NCI-H2107 treated with DMSO at 0.1 percent for 48 hours (cell line): ENCODE data around the gene DSE.

Experiments
- DNase-seq: peaks from one replicate; lab custom pipeline; 2025; ENCODE audit not compliant: unreplicated experiment; lab: John Stamatoyannopoulos, UW

The DSE gene

DNA sequence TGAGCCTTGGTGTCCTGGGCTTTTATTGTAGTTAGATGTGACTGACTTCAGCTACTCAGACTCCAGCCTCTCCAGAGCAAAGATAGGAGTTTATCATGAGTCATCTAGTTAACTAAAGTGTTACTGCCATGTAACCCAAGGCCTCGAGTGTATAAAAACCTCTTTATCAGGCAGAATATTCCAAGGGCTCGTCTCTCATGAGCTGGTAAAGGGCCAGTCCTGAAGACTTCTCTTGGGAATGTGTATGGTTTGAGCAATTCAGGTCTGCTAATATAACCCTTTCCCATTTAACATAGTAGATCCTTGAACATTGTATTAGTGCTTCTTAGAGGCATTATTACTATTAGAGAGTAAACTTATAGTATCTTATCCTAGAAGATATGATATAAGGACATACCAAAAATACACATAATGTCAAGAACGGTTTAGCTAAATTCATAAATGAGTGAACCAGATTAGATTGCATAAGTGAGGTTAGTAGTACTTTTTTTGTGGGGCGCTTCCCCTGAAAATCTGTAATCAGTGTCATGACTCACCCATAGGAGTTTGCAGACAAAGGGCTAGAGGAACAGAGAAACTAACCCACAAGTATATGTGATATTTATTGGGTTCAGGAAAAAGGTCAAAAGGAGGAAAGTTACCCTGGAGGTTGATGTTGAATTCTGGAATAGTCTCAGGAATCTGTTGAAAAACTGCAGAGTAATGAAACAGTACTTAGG is 16.0 kb downstream of the DSE start:
- DNase-seq: no peak

DNA sequence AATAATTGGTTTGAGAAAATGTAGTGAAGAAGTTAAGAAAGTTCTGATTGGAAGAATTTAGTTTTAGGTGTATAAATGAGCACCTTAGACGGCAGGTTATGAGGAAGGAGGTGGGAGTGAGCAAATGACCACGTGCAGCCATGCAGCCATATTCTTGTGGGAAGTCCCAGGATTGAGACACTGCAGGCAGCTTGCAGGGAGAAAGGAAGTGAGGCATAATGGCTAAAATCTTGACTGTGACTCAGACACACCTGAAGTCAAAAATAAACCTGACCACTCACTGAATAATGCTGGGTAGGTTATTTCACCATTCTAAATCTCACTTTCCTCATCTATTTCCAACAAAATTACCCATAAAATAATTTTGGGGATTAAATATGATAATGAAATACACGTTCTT is 16.6 kb downstream of the DSE start:
- DNase-seq: no peak

- no peak for DNase-seq
Observed at GRCh38 chr6:116388924-116389323, 18.2 kb downstream of the DSE start.

GRCh38 chr6:116389357-116389756 is 18.6 kb downstream of the DSE start:
- no peak for DNase-seq

GRCh38 chr6:116390581-116390980 is 19.8 kb downstream of the DSE start:
- no peak for DNase-seq

DNA sequence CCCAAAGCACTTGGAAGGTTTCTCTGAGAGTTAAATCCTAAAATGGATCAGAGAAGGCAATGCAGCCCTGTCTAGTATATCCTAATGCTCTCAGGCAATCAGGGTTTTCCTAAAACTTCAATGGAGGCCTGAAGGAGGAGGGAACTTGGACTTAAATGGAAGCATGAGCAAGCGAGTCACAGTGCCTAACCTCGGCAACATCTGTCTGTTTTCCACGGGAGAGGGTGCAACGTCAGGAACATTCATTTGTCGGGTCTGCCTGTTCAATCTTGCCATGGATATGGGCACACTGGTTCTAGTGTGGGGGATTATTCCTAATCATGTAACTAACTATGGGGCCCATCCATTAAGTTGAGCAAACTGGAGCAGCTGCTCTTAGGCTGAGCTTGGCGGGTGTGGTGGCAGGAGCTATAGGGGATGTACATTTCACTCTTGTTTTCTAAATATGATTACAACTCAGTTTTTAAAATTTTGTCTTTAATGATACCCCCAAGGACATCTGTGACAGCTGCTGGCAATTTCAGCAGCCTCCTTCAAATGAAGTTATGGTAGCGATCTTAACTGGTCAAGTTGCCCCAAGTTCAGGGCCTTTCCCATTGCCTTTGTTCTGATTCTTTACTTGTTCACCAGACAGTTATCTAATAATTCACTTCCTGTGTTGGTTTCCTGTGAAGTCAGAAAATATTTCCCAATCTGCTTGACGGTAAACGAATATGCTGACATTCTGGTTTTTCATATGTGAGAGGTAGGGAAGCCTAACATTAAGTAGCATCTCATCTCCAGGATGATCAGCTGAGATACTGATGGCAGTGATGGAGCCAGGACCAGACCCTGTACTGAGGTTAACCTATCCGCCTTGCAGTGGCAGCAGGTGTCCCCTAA is 21.6 kb downstream of the DSE start:
- no peak for DNase-seq

GRCh38 chr6:116393430-116393829 is 22.7 kb downstream of the DSE start:
- no peak for DNase-seq

DNA sequence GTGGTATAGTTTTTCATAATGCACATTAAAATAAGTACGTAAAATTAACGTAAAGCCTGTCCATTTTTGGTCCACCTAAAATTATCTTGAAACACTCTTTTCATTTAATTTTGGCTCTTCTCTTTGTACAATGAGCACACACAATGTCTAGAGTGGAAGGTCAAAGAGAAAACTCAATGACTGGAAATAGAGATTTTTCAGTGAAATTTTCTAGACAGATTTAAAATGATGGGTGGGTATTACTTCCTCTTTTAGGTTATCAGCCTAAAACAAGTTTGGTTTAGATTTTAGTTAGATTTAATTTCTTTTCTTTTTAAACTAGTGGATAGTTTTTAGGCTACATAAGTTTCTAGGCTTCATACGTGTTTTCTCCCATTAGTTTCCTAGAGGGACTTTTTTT is 24.9 kb downstream of the DSE start:
- no peak for DNase-seq

- no peak for DNase-seq
Observed at GRCh38 chr6:116396441-116396840, 25.7 kb downstream of the DSE start.

DNA sequence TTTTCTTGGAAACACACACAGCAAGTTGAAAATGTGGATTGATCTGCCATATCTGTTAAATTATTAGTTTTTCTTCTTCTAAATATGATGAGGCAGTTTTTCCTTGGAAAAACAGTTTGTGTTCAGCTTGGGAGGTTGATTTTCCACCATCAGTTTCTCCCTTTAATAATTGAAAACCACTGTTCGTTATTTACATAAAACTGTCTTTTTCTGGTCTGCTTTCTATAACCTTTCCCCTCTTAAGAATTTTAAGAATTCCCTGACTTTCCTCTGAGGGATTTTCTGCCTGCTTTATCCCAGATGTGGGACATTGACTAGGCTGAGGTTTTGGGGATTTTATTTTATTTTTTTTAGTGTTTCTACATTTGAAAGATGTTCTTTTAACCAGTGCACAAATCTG is 27.2 kb downstream of the DSE start:
- DNase-seq: no peak

GRCh38 chr6:116398316-116399010 is 27.7 kb downstream of the DSE start:
- no peak for DNase-seq

DNA sequence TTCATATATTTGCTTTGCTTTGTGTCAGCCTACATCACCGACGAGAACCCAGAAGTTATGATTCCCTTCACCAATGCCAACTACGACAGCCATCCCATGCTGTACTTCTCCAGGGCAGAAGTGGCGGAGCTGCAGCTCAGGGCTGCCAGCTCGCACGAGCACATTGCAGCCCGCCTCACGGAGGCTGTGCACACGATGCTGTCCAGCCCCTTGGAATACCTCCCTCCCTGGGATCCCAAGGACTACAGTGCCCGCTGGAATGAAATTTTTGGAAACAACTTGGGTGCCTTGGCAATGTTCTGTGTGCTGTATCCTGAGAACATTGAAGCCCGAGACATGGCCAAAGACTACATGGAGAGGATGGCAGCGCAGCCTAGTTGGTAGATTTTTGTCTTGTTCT is 28.5 kb downstream of the DSE start:
- DNase-seq: no peak

DNA sequence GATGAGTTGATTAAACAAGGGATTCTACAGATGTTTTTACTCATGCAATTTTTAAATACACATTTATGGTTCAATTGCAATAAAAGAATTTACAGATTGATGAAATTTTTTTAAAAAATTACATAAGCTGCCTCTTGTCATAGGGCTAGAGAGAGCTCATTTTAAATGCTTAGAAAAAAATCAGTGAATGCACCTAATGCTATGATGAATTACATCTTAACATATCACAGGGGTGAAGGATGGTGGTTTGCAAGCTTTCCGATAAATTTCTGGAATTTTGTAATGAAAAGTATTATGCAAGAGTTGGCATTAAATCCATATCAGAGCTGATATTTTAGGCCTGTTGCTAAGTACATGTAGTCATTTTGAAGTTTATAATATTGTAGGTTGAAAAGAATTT is 29.6 kb downstream of the DSE start:
- DNase-seq: no peak

DNA sequence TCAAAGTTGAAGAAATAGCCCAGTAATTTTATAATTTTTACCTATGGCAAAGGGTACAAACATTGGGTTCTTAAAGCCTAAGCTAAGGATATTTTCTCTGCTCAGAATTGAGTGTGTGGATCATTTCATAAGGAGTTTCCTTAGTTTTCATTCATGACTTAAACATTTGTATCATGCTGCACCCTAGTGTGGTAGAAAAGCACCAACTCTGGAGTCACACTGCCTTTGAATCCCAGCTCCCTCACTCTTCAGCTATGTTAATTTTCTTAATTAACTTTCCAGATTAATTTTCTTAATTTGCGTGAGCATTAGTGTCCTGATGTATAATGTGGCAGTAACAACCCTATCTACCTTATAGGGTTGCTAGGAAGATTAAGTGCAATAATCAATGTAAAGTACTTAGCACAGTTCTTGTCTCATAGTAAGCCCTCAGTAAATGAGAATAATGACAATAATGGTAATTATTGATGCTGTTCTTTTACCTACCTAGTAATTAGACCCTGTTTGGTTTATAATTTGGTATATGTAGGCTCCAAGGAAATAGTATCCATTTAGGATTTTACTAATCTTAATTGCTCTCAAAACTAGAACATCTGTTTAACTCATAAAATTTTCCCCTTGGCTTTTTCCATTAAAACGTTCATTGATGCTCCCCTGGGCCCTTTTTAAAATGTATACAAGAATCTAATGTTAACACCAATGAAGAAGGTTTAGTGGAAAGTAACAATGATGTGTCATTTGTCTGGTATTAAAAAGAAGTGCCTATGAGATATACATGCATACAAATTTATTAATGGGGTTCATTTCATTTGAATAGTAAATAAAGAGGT is 31.6 kb downstream of the DSE start:
- no peak for DNase-seq

DNA sequence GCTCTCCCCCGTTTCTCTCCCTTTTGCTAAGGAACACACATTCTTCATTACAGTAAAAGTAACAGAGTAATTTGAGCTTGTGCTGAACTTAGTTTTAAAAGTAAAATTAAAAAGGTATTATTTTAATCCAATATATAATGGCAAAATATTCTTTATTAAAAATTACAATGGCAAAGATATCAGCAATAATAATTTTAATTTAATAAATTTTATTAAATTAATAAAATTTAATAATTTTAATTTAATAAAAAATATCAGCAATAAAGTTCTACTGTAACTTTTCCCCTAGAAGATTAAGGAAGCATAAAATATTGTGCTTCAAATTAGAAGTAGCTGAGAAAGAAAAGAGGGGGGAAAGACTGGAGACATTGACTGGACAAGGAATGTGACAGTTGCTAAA is 32.5 kb downstream of the DSE start:
- DNase-seq: no peak

DNA sequence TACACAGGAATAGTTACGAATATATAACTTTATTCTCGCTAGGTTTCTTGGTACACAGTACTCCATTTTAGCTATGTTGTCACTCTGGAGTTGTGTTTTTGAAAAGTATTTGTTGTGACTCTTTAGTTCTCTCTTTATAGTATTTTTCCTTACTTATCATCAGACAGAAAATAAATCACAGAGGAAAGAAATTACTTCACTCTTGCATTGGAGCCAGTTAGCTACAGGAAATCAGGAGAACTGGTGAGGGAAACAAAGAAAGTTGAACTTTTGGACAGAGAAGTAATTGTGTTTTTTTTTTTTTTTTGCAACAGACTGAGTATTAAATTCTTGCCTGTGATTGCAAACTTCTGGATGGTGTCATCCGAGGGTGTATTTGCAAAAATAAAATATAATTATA is 33.9 kb downstream of the DSE start:
- DNase-seq: no peak

GRCh38 chr6:116405138-116405537 is 34.4 kb downstream of the DSE start:
- no peak for DNase-seq

GRCh38 chr6:116405652-116406356 is 35.1 kb downstream of the DSE start:
- DNase-seq: no peak

DNA sequence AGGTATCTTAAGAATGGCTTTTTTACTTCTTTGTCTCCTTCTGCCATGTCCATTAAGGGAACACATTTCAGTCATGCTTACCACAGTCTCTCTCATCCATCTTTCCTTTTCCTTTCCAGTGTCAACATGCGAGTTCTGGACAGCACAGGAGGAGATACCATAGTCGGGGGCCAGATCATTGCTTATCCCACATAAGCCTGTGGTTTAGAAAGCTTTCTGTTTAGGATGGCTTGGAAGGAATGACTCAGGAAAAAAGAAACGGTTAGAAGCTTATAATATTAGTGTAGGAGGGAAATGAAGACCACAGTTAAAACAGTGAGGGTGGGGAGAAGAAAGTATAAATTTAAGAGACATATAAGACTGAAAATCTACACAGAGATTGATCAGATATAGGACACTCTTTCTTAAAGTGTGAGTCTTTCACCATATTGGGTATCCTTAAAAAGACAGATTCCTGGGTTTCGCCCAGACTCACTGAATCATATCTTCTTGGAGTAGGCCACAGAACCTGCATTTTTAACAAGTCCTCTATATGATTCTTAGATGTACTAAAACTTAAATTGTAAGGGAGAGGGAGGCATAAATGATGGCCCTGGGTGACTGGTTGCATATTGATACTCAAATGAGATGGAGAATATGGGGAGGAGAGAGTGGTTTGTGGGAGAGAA is 36.1 kb downstream of the DSE start:
- no peak for DNase-seq

DNA sequence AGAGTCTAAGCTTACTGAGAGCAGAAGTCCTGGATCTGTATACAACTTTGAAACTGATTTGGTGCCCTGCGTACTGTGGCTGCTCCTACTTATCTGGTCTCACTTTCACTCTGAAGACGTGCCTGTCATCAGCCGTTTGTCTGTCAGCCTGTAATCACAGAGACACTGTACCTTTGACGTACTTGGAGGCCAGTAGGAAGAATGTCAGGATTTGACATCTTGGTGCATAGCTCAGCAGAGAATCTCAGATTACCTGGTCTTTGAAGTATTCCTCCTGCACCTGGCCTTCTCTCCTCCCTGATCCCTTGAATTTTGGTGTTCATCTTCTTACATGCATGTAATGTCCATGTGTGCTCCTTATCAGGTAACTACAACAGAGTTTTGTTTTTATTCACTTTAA is 37.7 kb downstream of the DSE start:
- DNase-seq: no peak
